ENCODE results near the gene RAB21. TPM values are rescaled to one million over a fixed set of nuclear protein-coding genes. Genes with fewer than 3 reads are reported as not detected.
A peak's percentile ranks its signal among the peaks of the same experiment; 100 is the strongest.

The RAB21 gene, protein sequence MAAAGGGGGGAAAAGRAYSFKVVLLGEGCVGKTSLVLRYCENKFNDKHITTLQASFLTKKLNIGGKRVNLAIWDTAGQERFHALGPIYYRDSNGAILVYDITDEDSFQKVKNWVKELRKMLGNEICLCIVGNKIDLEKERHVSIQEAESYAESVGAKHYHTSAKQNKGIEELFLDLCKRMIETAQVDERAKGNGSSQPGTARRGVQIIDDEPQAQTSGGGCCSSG
- total RNA-seq (9.0 and 11.4 TPM in 2 replicates), polyA plus RNA-seq (27.4 and 29.7 TPM in 2 replicates), polyA minus RNA-seq (ENCODE audit: low replicate concordance) (1.8 and 7.3 TPM in 2 replicates)
- 44.5 and 49.2 TPM in 2 replicates for polyA plus RNA-seq (2012)

DNA sequence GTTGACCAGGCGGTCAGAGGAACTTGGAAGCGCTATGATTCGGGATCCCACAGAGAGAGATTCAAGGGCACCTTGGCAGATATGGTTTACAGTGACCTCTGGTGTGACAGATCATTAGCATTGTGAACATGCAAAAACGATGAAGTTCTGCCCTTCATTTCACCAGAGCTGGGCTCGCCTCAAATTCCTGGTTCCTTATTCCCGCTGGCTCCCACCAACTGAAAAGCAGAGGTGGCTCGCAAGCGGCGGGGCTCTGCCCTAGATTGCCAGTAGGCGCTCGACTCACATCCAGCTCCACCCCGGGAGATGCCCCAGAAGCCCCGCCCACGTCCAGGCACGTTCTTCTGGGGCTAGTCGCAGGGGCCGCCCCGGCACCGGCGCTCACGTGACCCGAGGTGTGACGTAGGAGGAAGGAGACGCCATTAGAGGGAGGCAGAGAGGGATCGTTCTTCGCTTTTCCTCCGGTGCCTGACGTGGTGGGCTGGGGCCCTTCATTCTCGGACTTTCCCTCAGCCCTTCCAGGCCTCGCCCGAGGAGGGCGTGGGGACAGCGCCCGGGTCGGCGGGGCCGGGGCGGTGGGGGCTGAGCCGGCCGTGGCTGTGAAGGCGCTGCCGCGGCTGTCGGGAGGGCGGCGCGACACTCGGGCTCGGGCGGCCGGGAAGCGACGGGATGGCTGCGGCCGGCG, at the start of gene RAB21:
Gene RAB21 (plus strand): TSS at position 403 of the 685 bp plus-strand sequence. CDS start 267 bp downstream, at position 670.
- H3K36me3 ChIP-seq (ENCODE audit: control insufficient read depth, insufficient read depth, low read length): peaks cover 2% of the 10 kb centered on the region

DNA sequence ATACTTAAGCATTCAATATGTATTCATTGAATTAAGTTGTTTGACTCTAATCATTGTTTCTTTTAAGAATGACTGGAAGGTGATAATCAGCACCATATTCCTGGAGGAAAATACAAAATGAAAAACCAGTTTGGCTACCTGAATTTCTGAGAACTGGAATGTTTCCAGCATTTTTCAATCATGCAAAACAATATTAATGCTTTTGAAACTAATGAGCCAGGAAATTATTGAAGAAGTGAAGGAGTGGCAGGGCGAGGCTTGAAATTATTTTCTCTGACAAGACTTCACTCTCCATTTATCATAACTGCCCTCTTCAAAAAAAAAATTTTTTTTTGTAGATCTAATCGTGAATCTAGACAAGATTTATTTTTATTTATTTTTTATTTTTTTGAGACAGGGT, 49.7 kb upstream of the RAB21 start:
- H3K9ac ChIP-seq (ENCODE audit: insufficient read depth, low read length): no peak overlapping the region
- H3K4me1 ChIP-seq (ENCODE audit: control insufficient read depth, extremely low read depth, insufficient read depth, low read length): peaks cover 3% of the 10 kb centered on the region
- no peak overlapping the region for H3K4me3 ChIP-seq (replicated peaks in 1 of 4; ENCODE audit: control extremely low read depth in 1 of 4, insufficient read depth in 1 of 4, low read depth in 3 of 4, low read length in 4 of 4)
- no peaks in the 10 kb centered on the region for H4K20me1 ChIP-seq (ENCODE audit: control insufficient read depth, extremely low read depth, insufficient read depth, low read length)
- no peak for DNase-seq (ENCODE audit: low read depth in 2 of 2)
- H3K79me2 ChIP-seq (ENCODE audit: control insufficient read depth, insufficient read depth, low read length): no peaks in the 10 kb centered on the region
- TF ChIP-seq, protein P1, sequence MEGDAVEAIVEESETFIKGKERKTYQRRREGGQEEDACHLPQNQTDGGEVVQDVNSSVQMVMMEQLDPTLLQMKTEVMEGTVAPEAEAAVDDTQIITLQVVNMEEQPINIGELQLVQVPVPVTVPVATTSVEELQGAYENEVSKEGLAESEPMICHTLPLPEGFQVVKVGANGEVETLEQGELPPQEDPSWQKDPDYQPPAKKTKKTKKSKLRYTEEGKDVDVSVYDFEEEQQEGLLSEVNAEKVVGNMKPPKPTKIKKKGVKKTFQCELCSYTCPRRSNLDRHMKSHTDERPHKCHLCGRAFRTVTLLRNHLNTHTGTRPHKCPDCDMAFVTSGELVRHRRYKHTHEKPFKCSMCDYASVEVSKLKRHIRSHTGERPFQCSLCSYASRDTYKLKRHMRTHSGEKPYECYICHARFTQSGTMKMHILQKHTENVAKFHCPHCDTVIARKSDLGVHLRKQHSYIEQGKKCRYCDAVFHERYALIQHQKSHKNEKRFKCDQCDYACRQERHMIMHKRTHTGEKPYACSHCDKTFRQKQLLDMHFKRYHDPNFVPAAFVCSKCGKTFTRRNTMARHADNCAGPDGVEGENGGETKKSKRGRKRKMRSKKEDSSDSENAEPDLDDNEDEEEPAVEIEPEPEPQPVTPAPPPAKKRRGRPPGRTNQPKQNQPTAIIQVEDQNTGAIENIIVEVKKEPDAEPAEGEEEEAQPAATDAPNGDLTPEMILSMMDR (conservative IDR thresholded peaks at IDR 0.05 in 1 of 2, IDR thresholded peaks at IDR 0.05 in 1 of 2; ENCODE audit: low read depth in 1 of 2, low read length in 2 of 2): no peak
- no peak for TF ChIP-seq EZH2 (IDR thresholded peaks at IDR 0.05; ENCODE audit: low read length, missing control alignments)
- H3K27ac ChIP-seq (ENCODE audit: insufficient read depth, low read length): no peak overlapping the region
- H3K27me3 ChIP-seq (ENCODE audit: control insufficient read depth, insufficient read depth, low read length): no peaks in the 10 kb centered on the region
- H3K9me3 ChIP-seq (ENCODE audit: control insufficient read depth, insufficient read depth, low read depth, low read length): no peaks in the 10 kb centered on the region
- no peak overlapping the region for H2AFZ ChIP-seq (ENCODE audit: low read length)
- no peak overlapping the region for H3K4me2 ChIP-seq (ENCODE audit: extremely low read depth, insufficient read depth, low read length)
- H3K36me3 ChIP-seq (ENCODE audit: control insufficient read depth, insufficient read depth, low read length): peaks cover 3% of the 10 kb centered on the region

More for the DNA sequence above, at the start of gene RAB21:
- Histone ChIP-seq H3K4me1 (ENCODE audit: control insufficient read depth, extremely low read depth, insufficient read depth, low read length) (peaks cover 2% of the 10 kb centered on the region), H4K20me1 (ENCODE audit: control insufficient read depth, extremely low read depth, insufficient read depth, low read length) (no peaks in the 10 kb centered on the region), H3K27me3 (ENCODE audit: control insufficient read depth, insufficient read depth, low read length) (no peaks in the 10 kb centered on the region), H3K79me2 (ENCODE audit: control insufficient read depth, insufficient read depth, low read length) (peaks cover 46% of the 10 kb centered on the region), H3K4me2 (ENCODE audit: extremely low read depth, insufficient read depth, low read length) (peak within 1 kb of the TSS; percentile 89), H3K4me3 (replicated peaks in 1 of 4; ENCODE audit: control extremely low read depth in 1 of 4, insufficient read depth in 1 of 4, low read depth in 3 of 4, low read length in 4 of 4) (peak within 1 kb of the TSS; percentile 79 to 98 (median 90)), H2AFZ (ENCODE audit: low read length) (peak within 1 kb of the TSS; percentile 97), H3K27ac (ENCODE audit: insufficient read depth, low read length) (peak within 1 kb of the TSS; percentile 95), H3K9ac (ENCODE audit: insufficient read depth, low read length) (peak within 1 kb of the TSS; percentile 96), H3K9me3 (ENCODE audit: control insufficient read depth, insufficient read depth, low read depth, low read length) (peaks cover 1% of the 10 kb centered on the region)
- DNase-seq (ENCODE audit: low read depth in 2 of 2): peak; percentile 95 to 96
- TF ChIP-seq, protein P1 (conservative IDR thresholded peaks at IDR 0.05 in 1 of 2, IDR thresholded peaks at IDR 0.05 in 1 of 2; ENCODE audit: low read depth in 1 of 2, low read length in 2 of 2): no peak
- TF ChIP-seq EZH2 (IDR thresholded peaks at IDR 0.05; ENCODE audit: low read length, missing control alignments): no peak

DNA sequence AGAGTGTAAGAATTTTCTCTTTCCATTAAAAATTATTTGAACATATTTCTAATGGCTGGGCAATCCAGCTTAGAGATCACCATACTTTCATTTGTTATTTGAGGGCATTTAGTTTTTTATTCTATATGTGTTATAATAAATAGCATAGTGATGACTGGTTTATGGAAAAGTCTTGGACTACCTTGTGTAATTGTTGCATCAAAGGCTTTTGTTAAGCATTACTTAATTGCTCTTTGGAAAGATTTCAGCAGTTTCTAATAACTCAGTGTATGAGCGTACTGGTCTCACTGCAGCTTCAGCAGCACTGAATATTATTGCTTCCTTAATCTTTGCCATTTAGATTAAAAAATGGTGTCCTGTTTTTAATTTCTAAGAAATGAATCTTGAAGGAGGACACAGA, 46.0 kb upstream of the RAB21 start:
- Histone ChIP-seq H3K27ac (ENCODE audit: insufficient read depth, low read length) (no peak overlapping the region), H3K9me3 (ENCODE audit: control insufficient read depth, insufficient read depth, low read depth, low read length) (no peaks in the 10 kb centered on the region), H3K4me1 (ENCODE audit: control insufficient read depth, extremely low read depth, insufficient read depth, low read length) (peaks cover 6% of the 10 kb centered on the region), H3K27me3 (ENCODE audit: control insufficient read depth, insufficient read depth, low read length) (no peaks in the 10 kb centered on the region), H3K9ac (ENCODE audit: insufficient read depth, low read length) (no peak overlapping the region), H3K4me2 (ENCODE audit: extremely low read depth, insufficient read depth, low read length) (no peak overlapping the region), H4K20me1 (ENCODE audit: control insufficient read depth, extremely low read depth, insufficient read depth, low read length) (no peaks in the 10 kb centered on the region), H3K36me3 (ENCODE audit: control insufficient read depth, insufficient read depth, low read length) (no peaks in the 10 kb centered on the region), H3K79me2 (ENCODE audit: control insufficient read depth, insufficient read depth, low read length) (no peaks in the 10 kb centered on the region), H3K4me3 (replicated peaks in 1 of 4; ENCODE audit: control extremely low read depth in 1 of 4, insufficient read depth in 1 of 4, low read depth in 3 of 4, low read length in 4 of 4) (no peak overlapping the region), H2AFZ (ENCODE audit: low read length) (no peak overlapping the region)
- TF ChIP-seq, protein P1 (conservative IDR thresholded peaks at IDR 0.05 in 1 of 2, IDR thresholded peaks at IDR 0.05 in 1 of 2; ENCODE audit: low read depth in 1 of 2, low read length in 2 of 2): no peak
- TF ChIP-seq EZH2 (IDR thresholded peaks at IDR 0.05; ENCODE audit: low read length, missing control alignments): no peak
- DNase-seq (ENCODE audit: low read depth in 2 of 2): peak in 1 of 2 donors; percentile 22

Data from fibroblast of lung (primary cell).